ENCODE results near the gene DNMBP. TPM values are rescaled to one million over a fixed set of nuclear protein-coding genes. Genes with fewer than 3 reads are reported as not detected.

The DNMBP gene
- total RNA-seq, 4 donors from 2014 or later, result 11.7 to 17.4 (median 13.4) TPM

DNA sequence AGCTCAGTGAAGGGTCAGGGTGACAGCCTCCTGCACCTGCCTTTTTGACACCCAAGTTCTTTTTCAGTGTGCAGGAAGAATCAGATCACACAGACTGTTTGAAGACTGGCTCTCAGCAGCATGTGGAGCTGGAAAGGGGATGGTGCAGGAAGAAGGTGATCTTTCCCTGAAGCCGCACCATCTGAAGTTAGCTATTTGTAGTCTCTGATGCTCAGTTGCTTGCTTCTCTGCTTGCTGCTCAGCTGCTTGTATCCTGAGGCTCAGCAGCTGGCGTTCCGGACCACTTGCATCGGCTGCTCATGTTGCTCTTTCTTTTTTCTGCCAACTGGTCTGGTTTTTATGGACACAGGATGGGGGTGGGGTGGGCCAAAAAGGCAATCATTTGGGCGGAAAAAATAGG is 15.8 kb upstream of the DNMBP start:
- H3K36me3 ChIP-seq, result no peaks in the 10 kb centered on the region
- H3K27ac ChIP-seq, result no peak overlapping the region
- no peaks in the 10 kb centered on the region for H3K4me1 ChIP-seq
- no peak for TF ChIP-seq POLR2A (IDR thresholded peaks at IDR 0.05)
- TF ChIP-seq, protein P1, sequence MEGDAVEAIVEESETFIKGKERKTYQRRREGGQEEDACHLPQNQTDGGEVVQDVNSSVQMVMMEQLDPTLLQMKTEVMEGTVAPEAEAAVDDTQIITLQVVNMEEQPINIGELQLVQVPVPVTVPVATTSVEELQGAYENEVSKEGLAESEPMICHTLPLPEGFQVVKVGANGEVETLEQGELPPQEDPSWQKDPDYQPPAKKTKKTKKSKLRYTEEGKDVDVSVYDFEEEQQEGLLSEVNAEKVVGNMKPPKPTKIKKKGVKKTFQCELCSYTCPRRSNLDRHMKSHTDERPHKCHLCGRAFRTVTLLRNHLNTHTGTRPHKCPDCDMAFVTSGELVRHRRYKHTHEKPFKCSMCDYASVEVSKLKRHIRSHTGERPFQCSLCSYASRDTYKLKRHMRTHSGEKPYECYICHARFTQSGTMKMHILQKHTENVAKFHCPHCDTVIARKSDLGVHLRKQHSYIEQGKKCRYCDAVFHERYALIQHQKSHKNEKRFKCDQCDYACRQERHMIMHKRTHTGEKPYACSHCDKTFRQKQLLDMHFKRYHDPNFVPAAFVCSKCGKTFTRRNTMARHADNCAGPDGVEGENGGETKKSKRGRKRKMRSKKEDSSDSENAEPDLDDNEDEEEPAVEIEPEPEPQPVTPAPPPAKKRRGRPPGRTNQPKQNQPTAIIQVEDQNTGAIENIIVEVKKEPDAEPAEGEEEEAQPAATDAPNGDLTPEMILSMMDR (IDR thresholded peaks at IDR 0.05), result no peak
- DNase-seq, result peak; percentile 28 to 66
- H3K9me3 ChIP-seq, result no peaks in the 10 kb centered on the region
- no peak overlapping the region for H3K4me3 ChIP-seq (replicated peaks in 1 of 3)
- no peaks in the 10 kb centered on the region for H3K27me3 ChIP-seq
- intact Hi-C loops (cut with DNase I), result no loop called here
- WGBS, 2 donors, result 43 to 49% methylated on average over 5 of the region's 5 CpGs

DNA sequence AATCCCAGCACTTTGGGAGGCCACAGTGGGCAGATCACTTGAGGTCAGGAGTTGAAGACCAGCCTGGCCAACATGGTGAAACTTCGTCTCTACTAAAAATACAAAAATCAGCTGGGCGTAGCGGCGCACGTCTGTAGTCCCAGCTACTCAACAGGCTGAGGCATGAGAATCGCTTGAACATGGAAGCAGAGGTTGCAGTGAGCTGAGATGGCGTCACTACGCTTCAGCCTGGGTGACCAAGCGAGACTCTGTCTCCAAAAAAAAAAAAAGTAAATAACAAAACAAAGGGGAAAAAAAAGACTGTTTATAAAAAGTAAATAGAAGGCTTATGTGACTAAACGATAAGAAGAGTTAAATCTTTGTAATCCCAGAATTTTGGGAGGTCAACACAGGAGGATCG is 15.0 kb upstream of the DNMBP start:
- Histone ChIP-seq H3K9me3 (no peaks in the 10 kb centered on the region), H3K4me3 (replicated peaks in 1 of 3) (no peak overlapping the region), H3K36me3 (no peaks in the 10 kb centered on the region), H3K27me3 (no peaks in the 10 kb centered on the region), H3K4me1 (no peaks in the 10 kb centered on the region), H3K27ac (no peak overlapping the region)
- intact Hi-C loops (cut with DNase I), result no loop called here
- DNase-seq, result no peak
- TF ChIP-seq, protein P1 (IDR thresholded peaks at IDR 0.05), result no peak
- TF ChIP-seq POLR2A (IDR thresholded peaks at IDR 0.05), result no peak
- WGBS, 2 donors, result 79 to 83% methylated on average over 11 of the region's 11 CpGs

DNA sequence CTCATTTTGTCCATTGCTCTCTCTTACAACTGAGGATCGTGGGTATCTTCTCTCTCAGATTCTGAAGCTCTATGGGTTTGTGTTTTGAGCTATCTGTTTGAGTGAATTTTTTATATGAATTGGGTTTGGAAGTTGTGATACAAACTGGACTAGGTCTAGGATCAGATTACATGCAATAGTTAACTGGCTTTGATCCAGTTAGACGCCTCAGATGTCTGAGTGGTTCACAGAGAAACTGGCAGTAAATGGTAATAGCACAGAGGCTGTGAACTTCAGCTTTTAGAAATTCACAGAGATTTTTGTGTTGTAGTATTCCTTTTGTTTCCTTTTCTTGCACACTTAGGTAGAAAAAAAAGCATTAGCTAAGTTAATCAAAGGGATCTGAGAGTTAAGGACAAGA is 12.7 kb upstream of the DNMBP start:
- Histone ChIP-seq H3K27ac (no peak overlapping the region), H3K36me3 (no peaks in the 10 kb centered on the region), H3K27me3 (no peaks in the 10 kb centered on the region), H3K4me1 (no peaks in the 10 kb centered on the region), H3K4me3 (replicated peaks in 1 of 3) (no peak overlapping the region), H3K9me3 (no peaks in the 10 kb centered on the region)
- no peak for TF ChIP-seq POLR2A (IDR thresholded peaks at IDR 0.05)
- TF ChIP-seq, protein P1 (IDR thresholded peaks at IDR 0.05), result no peak
- WGBS, 2 donors, result 60 to 63% methylated on average over 2 of the region's 2 CpGs
- no peak for DNase-seq
- intact Hi-C loops (cut with DNase I), result no loop called here

DNA sequence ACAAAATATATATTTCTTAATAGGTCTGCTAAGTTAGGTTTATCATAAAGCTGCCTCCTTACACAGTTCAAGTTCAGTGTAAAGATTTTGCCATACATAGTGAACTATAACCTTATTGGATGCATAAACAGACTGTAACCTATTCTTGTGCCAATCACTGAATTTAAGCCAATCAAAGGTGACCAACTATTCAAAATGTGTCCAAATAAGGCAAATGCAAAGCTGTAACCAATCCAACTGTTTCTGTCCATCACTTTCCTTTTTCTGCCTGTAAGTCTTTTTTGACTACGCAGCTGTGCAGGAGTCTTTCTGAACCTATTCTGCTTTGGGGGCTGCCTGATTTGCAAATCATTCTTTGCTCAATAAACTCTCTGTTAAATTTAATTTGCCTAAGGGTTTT is 11.6 kb upstream of the DNMBP start:
- 86 to 97% methylated on average over 1 of the region's 1 CpG for WGBS, 2 donors
- H3K27ac ChIP-seq, result no peak overlapping the region
- intact Hi-C loops (cut with DNase I), result no loop called here
- no peak overlapping the region for H3K4me3 ChIP-seq (replicated peaks in 1 of 3)
- no peaks in the 10 kb centered on the region for H3K36me3 ChIP-seq
- H3K27me3 ChIP-seq, result no peaks in the 10 kb centered on the region
- no peak for DNase-seq
- no peaks in the 10 kb centered on the region for H3K4me1 ChIP-seq
- no peaks in the 10 kb centered on the region for H3K9me3 ChIP-seq
- TF ChIP-seq, protein P1 (IDR thresholded peaks at IDR 0.05), result no peak
- TF ChIP-seq POLR2A (IDR thresholded peaks at IDR 0.05), result no peak

DNA sequence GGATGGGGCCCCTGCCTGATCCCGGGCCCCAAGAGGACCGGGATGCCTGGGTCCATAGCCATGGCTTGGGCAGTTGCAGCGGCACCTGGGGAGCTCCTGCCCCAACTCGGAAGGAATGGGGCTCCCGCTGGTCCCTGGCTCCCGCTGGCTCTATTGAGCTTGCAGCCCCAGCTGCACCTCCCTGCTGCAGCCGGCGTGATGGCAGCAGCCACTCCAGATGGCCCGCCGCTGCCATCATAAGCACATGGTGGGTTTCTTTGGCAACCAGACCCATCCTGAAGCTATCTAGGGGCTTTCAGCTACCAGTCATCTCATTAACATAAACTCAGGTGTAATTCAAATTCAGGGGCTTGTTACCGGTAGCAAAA is 11.1 kb upstream of the DNMBP start:
- no peak overlapping the region for H3K27ac ChIP-seq

More for the DNA sequence above, 11.1 kb upstream of the DNMBP start:
- intact Hi-C loops (cut with DNase I), result no loop called here
- Histone ChIP-seq H3K4me1 (no peaks in the 10 kb centered on the region), H3K9me3 (no peaks in the 10 kb centered on the region), H3K27me3 (no peaks in the 10 kb centered on the region), H3K36me3 (no peaks in the 10 kb centered on the region), H3K4me3 (replicated peaks in 1 of 3) (no peak overlapping the region)
- no peak for TF ChIP-seq POLR2A (IDR thresholded peaks at IDR 0.05)
- TF ChIP-seq, protein P1 (IDR thresholded peaks at IDR 0.05), result no peak
- DNase-seq, result no peak
- WGBS, 2 donors, result 84 to 93% methylated on average over 5 to 8 of the region's 11 CpGs

Data from thyroid gland (tissue), 4 donors.